HG02970 (cell line): ENCODE results near the gene RILPL2.
"Not testable (repeated sequence)": the region's sequence is repeated elsewhere in the genome, so short reads cannot be mapped to it uniquely, and the experiment has no call there.

ENCODE experiments used
- ATAC-seq: cut with Tn5 transposase; IDR thresholded peaks from one replicate; pipeline ENCODE4 v1.9.1; 2021; ENCODE audit warnings: mild to moderate bottlenecking, moderate library complexity, moderate number of reproducible peaks; ENCODE audit not compliant: unreplicated experiment, low FRiP score

Gene RILPL2

GRCh38 chr12:123450636-123451035, 14.2 kb upstream of the RILPL2 start:
- ATAC-seq = no peak

- ATAC-seq = no peak
Observed at GRCh38 chr12:123449856-123450255, 13.4 kb upstream of the RILPL2 start.

GRCh38 chr12:123449249-123449733, 12.8 kb upstream of the RILPL2 start:
- ATAC-seq = no peak

GRCh38 chr12:123446333-123446713, 9.8 kb upstream of the RILPL2 start:
- no peak for ATAC-seq

- ATAC-seq = no peak
Observed at GRCh38 chr12:123445388-123446332, 9.2 kb upstream of the RILPL2 start.

- no peak for ATAC-seq
Observed at GRCh38 chr12:123444092-123445026, 7.9 kb upstream of the RILPL2 start.

GRCh38 chr12:123442774-123443173, 6.3 kb upstream of the RILPL2 start:
- ATAC-seq = no peak

- ATAC-seq = no peak
Observed at GRCh38 chr12:123441523-123442164, 5.2 kb upstream of the RILPL2 start.

GRCh38 chr12:123435636-123436016, 858 bp downstream of the RILPL2 start:
- no peak for ATAC-seq

- no peak for ATAC-seq
Observed at GRCh38 chr12:123433615-123434014, 2.9 kb downstream of the RILPL2 start.

GRCh38 chr12:123431951-123432817, 4.3 kb downstream of the RILPL2 start:
- ATAC-seq = not testable (repeated sequence)

GRCh38 chr12:123429101-123429500, 7.4 kb downstream of the RILPL2 start:
- not testable (repeated sequence) for ATAC-seq

- no peak for ATAC-seq
Observed at GRCh38 chr12:123428591-123428990, 7.9 kb downstream of the RILPL2 start.

- peak; percentile 78 for ATAC-seq
Observed at GRCh38 chr12:123427036-123427769, 9.3 kb downstream of the RILPL2 start.

GRCh38 chr12:123421314-123421713, 15.2 kb downstream of the RILPL2 start:
- ATAC-seq = no peak

- no peak for ATAC-seq
Observed at GRCh38 chr12:123410041-123410412, 26.5 kb downstream of the RILPL2 start.

GRCh38 chr12:123409284-123410040, 27.0 kb downstream of the RILPL2 start:
- not testable (repeated sequence) for ATAC-seq

- not testable (repeated sequence) for ATAC-seq
Observed at GRCh38 chr12:123408619-123409018, 27.9 kb downstream of the RILPL2 start.
